ENCODE results near the gene SRP9.
A peak's percentile ranks its signal among the peaks of the same experiment; 100 is the strongest.

SRP9 gene

DNA sequence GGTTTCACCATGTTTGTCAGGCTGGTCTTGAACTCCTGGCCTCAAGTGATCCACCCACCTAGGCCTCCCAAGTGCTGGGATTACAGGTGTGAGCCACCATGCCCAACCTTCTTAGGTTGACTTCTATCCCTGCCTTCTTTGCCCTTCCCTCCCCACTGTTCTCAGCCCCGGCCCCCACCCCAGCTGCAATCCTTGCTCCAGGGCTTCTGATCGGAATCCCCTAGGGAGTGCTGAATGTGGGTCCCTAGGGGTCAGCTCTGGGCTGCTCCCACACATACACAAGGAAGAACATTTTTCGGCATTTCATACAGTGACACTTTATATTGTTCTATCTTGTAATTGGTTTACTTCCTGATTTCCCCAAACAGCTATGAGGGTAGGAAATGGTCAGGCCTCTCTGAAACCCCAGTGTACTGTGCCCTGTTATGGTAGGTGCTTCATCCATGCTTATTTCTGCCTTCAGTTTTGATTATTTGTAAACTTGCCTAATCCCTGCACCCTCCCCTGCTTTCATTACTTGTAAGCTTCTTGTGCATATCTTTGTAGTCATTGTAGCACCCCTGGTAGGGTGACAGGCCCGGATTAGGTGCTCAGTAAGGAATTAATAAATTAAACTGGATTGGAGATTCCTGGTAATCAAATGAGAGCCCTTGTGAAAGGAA, 5.8 kb upstream of the SRP9 start:
- TF ChIP-seq ZNF70 (CRISPR knock-in tag; IDR thresholded peaks at IDR 0.05), result no peak
- TF ChIP-seq, protein P1, sequence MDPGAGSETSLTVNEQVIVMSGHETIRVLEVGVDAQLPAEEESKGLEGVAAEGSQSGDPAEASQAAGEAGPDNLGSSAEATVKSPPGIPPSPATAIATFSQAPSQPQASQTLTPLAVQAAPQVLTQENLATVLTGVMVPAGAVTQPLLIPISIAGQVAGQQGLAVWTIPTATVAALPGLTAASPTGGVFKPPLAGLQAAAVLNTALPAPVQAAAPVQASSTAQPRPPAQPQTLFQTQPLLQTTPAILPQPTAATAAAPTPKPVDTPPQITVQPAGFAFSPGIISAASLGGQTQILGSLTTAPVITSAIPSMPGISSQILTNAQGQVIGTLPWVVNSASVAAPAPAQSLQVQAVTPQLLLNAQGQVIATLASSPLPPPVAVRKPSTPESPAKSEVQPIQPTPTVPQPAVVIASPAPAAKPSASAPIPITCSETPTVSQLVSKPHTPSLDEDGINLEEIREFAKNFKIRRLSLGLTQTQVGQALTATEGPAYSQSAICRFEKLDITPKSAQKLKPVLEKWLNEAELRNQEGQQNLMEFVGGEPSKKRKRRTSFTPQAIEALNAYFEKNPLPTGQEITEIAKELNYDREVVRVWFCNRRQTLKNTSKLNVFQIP (CRISPR knock-in tag; IDR thresholded peaks at IDR 0.05; ENCODE audit: borderline replicate concordance, low read depth), result no peak
- TF ChIP-seq GLIS3 (CRISPR knock-in tag; IDR thresholded peaks at IDR 0.05), result no peak
- no peak for TF ChIP-seq TOX (CRISPR knock-in tag; IDR thresholded peaks at IDR 0.05; ENCODE audit: borderline replicate concordance)
- TF ChIP-seq, protein P2, sequence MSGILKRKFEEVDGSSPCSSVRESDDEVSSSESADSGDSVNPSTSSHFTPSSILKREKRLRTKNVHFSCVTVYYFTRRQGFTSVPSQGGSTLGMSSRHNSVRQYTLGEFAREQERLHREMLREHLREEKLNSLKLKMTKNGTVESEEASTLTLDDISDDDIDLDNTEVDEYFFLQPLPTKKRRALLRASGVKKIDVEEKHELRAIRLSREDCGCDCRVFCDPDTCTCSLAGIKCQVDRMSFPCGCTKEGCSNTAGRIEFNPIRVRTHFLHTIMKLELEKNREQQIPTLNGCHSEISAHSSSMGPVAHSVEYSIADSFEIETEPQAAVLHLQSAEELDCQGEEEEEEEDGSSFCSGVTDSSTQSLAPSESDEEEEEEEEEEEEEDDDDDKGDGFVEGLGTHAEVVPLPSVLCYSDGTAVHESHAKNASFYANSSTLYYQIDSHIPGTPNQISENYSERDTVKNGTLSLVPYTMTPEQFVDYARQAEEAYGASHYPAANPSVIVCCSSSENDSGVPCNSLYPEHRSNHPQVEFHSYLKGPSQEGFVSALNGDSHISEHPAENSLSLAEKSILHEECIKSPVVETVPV (CRISPR knock-in tag; IDR thresholded peaks at IDR 0.05), result no peak
- TF ChIP-seq, protein P3, sequence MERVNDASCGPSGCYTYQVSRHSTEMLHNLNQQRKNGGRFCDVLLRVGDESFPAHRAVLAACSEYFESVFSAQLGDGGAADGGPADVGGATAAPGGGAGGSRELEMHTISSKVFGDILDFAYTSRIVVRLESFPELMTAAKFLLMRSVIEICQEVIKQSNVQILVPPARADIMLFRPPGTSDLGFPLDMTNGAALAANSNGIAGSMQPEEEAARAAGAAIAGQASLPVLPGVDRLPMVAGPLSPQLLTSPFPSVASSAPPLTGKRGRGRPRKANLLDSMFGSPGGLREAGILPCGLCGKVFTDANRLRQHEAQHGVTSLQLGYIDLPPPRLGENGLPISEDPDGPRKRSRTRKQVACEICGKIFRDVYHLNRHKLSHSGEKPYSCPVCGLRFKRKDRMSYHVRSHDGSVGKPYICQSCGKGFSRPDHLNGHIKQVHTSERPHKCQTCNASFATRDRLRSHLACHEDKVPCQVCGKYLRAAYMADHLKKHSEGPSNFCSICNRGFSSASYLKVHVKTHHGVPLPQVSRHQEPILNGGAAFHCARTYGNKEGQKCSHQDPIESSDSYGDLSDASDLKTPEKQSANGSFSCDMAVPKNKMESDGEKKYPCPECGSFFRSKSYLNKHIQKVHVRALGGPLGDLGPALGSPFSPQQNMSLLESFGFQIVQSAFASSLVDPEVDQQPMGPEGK (CRISPR knock-in tag; IDR thresholded peaks at IDR 0.05; ENCODE audit: borderline replicate concordance), result no peak
- no peak for TF ChIP-seq RARB (CRISPR knock-in tag; IDR thresholded peaks at IDR 0.05)
- TF ChIP-seq BACH2 (CRISPR knock-in tag; IDR thresholded peaks at IDR 0.05; ENCODE audit: borderline replicate concordance), result no peak
- no peak for TF ChIP-seq ARNTL (CRISPR knock-in tag; IDR thresholded peaks at IDR 0.05; ENCODE audit: borderline replicate concordance, low read depth)
- ATAC-seq, result peak; percentile 11

DNA sequence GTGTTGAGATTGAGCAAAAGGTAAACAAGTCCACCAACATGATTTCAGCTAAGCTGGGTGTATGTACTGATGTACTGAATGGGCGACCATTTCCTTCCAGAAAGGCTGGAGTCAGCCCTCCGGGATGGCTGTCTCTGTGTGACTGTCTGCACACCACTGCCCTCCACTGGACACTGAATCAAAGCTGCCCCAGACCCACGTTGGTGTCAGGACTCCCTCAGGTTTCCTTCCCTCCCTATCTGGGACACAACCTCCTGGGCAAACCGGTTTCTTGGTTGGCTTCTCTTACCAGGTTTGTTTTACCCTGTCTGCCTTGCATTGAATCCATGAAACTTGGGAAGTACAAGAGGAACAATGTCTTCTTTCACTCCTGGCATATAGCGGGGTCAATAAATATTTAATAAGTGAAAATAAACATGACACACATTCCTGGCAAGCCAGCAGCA, 5.3 kb upstream of the SRP9 start:
- TF ChIP-seq, protein P1 (CRISPR knock-in tag; IDR thresholded peaks at IDR 0.05; ENCODE audit: borderline replicate concordance, low read depth), result no peak
- 0 out of 2 replicates have a peak, but pooled peaks have one; percentile 1 for TF ChIP-seq TOX (CRISPR knock-in tag; IDR thresholded peaks at IDR 0.05; ENCODE audit: borderline replicate concordance)
- ATAC-seq, result peak; percentile 93

DNA sequence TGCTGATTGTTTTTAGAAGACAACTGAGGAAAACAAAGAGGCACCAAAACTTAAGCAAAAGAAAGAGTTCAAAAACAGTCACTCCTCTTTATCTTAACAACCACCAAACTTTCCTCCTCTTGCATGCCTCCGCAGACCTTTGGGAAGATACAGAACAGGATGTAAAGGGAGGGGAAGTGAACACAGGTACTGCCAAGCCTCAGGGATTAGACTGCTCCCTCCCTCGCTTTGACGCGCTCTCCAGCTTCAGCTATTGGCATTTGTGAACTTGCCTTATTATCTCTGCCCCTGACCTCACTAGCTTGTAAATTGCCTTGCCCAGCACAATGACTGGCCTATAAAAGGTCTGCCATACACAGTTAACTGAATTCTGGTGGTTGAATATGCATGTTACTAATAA, 4.8 kb upstream of the SRP9 start:
- ATAC-seq, result no peak
- TF ChIP-seq SNAI2 (CRISPR knock-in tag; IDR thresholded peaks at IDR 0.05), result no peak
- TF ChIP-seq PPARA (CRISPR knock-in tag; IDR thresholded peaks at IDR 0.05; ENCODE audit: borderline replicate concordance), result no peak
- TF ChIP-seq TCF4 (CRISPR knock-in tag; IDR thresholded peaks at IDR 0.05; ENCODE audit: borderline replicate concordance), result no peak
- TF ChIP-seq OSR1 (CRISPR knock-in tag; IDR thresholded peaks at IDR 0.05), result no peak
- TF ChIP-seq ZFP3 (CRISPR knock-in tag; IDR thresholded peaks at IDR 0.05), result no peak
- no peak for TF ChIP-seq ZNF565 (CRISPR knock-in tag; conservative IDR thresholded peaks at IDR 0.05; ENCODE audit: low read depth)
- TF ChIP-seq, protein P4, sequence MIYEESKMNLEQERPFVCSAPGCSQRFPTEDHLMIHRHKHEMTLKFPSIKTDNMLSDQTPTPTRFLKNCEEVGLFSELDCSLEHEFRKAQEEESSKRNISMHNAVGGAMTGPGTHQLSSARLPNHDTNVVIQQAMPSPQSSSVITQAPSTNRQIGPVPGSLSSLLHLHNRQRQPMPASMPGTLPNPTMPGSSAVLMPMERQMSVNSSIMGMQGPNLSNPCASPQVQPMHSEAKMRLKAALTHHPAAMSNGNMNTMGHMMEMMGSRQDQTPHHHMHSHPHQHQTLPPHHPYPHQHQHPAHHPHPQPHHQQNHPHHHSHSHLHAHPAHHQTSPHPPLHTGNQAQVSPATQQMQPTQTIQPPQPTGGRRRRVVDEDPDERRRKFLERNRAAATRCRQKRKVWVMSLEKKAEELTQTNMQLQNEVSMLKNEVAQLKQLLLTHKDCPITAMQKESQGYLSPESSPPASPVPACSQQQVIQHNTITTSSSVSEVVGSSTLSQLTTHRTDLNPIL (CRISPR knock-in tag; IDR thresholded peaks at IDR 0.05; ENCODE audit: low read depth), result no peak
- no peak for TF ChIP-seq ISL1 (CRISPR knock-in tag; IDR thresholded peaks at IDR 0.05)
- no peak for TF ChIP-seq ESRRG (CRISPR knock-in tag; IDR thresholded peaks at IDR 0.05)
- TF ChIP-seq BACH2 (CRISPR knock-in tag; IDR thresholded peaks at IDR 0.05; ENCODE audit: borderline replicate concordance), result no peak
- no peak for TF ChIP-seq ZNF8 (CRISPR knock-in tag; IDR thresholded peaks at IDR 0.05)
- no peak for TF ChIP-seq ZFP30 (CRISPR knock-in tag; IDR thresholded peaks at IDR 0.05)
